DOHH2 (cell line): ENCODE results near the gene GCC2.

Source experiments
- EZH2phosphoT487 ChIP-seq: fragments of 200-600 bp; sonication (generic); IDR thresholded peaks from 2 replicates; pipeline ENCODE4 v1.6.1; 2017; ENCODE audit warnings: borderline replicate concordance, mild to moderate bottlenecking, antibody characterized with exemption, low read length, moderate library complexity, mixed read lengths
- TF ChIP-seq, protein P1 (sequence below): fragments of 200-600 bp; sonication (generic); IDR thresholded peaks from one replicate; pipeline ENCODE4 v1.5.1; 2014; ENCODE audit warnings: antibody characterized with exemption, mild to moderate bottlenecking, low read depth, low read length; ENCODE audit not compliant: poor library complexity, severe bottlenecking

DNA sequence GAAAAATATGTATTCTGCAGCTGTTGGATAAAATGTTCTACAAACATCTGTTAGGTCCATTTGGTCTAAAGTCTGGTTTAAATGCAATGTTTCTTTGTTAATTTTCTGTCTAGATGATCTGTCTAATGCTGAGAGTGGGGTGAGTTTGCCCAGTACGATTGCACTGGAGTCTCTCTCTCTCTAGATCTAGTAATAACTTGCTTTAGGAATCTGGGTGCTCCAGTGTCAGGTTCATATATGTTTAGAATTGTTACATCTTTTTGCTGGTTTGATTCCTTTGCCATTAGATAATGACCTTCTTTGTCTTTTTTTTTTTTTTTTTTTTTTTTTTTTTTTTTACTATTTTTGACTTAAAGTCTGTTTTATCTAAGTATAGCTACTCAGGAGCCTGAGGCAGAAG, 10.4 kb downstream of the GCC2 start:
- TF ChIP-seq, protein P1, sequence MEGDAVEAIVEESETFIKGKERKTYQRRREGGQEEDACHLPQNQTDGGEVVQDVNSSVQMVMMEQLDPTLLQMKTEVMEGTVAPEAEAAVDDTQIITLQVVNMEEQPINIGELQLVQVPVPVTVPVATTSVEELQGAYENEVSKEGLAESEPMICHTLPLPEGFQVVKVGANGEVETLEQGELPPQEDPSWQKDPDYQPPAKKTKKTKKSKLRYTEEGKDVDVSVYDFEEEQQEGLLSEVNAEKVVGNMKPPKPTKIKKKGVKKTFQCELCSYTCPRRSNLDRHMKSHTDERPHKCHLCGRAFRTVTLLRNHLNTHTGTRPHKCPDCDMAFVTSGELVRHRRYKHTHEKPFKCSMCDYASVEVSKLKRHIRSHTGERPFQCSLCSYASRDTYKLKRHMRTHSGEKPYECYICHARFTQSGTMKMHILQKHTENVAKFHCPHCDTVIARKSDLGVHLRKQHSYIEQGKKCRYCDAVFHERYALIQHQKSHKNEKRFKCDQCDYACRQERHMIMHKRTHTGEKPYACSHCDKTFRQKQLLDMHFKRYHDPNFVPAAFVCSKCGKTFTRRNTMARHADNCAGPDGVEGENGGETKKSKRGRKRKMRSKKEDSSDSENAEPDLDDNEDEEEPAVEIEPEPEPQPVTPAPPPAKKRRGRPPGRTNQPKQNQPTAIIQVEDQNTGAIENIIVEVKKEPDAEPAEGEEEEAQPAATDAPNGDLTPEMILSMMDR: no peak
- no peak for TF ChIP-seq EZH2phosphoT487
